Measurements from ENCODE around the gene NPHP3.
"Not testable (repeated sequence)": the region's sequence is repeated elsewhere in the genome, so short reads cannot be mapped to it uniquely, and the experiment has no call there.

NPHP3 gene, protein sequence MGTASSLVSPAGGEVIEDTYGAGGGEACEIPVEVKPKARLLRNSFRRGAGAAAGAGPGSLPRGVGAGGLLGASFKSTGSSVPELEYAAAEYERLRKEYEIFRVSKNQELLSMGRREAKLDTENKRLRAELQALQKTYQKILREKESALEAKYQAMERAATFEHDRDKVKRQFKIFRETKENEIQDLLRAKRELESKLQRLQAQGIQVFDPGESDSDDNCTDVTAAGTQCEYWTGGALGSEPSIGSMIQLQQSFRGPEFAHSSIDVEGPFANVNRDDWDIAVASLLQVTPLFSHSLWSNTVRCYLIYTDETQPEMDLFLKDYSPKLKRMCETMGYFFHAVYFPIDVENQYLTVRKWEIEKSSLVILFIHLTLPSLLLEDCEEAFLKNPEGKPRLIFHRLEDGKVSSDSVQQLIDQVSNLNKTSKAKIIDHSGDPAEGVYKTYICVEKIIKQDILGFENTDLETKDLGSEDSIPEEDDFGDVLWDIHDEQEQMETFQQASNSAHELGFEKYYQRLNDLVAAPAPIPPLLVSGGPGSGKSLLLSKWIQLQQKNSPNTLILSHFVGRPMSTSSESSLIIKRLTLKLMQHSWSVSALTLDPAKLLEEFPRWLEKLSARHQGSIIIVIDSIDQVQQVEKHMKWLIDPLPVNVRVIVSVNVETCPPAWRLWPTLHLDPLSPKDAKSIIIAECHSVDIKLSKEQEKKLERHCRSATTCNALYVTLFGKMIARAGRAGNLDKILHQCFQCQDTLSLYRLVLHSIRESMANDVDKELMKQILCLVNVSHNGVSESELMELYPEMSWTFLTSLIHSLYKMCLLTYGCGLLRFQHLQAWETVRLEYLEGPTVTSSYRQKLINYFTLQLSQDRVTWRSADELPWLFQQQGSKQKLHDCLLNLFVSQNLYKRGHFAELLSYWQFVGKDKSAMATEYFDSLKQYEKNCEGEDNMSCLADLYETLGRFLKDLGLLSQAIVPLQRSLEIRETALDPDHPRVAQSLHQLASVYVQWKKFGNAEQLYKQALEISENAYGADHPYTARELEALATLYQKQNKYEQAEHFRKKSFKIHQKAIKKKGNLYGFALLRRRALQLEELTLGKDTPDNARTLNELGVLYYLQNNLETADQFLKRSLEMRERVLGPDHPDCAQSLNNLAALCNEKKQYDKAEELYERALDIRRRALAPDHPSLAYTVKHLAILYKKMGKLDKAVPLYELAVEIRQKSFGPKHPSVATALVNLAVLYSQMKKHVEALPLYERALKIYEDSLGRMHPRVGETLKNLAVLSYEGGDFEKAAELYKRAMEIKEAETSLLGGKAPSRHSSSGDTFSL (N-terminal part only)

DNA sequence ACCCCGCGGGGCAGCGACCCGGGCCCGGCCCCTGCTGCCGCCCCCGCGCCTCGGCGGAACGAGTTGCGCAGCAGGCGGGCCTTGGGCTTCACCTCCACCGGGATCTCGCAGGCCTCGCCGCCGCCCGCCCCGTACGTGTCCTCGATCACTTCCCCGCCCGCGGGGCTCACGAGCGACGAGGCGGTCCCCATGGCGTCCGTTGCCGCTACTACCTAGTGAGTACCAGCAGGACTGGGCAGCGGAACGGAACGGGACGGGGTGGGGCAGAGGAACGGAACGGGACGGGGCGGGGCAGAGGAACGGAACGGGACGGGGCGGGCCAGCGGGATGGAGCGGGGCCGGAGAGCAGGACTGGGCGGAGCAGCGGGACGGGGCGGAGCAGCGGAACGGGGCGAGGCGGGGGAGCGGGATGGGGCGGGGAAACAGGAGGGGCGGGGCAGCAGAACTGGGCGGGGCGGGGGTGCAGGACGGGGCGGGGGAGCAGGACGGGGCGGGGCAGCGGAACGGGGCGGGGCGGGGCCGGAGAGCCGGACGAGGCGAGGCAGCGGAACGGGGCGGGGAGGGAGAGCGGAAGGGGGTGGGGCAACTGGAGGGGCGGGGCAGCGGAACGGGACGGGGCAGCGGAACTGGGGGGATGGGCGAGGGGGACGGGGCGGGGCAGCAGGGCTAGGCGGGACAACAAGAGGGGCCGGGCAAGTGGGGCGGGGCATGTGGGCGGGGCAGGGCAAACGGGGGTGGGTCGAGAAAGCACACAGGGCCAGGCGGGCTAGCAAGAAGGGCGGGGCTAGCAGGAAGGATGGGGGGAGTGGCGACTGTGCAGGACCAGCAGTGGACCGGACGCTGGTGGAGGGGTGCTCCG, at the start of gene NPHP3:
Gene NPHP3, minus strand, starts transcription at position 245 of the 859 bp plus-strand sequence. Its CDS starts 54 bp downstream, at position 191.
- DNase-seq (ENCODE audit: low read depth in 2 of 2): peak; percentile 97

DNA sequence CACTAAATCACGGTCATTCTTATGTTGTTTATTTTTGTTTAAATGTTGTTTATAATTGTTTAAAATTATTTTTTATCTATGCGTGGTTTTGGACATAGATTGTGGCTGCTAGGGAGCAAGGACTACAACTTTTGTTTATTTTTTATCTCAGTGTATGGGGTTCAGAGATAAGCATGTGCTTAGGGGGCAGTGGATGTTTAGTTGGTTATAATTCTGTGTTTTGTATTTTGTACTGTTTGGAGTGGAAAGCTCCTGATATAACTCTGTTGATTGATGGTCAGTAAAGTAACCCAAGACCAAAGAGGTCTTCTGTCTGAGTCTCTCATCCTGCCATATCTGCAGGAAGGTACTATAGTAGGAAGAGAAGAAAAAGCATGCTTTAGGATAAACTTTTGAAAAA, 36.5 kb upstream of the NPHP3 start:
- DNase-seq (ENCODE audit: low read depth in 2 of 2): no peak

DNA sequence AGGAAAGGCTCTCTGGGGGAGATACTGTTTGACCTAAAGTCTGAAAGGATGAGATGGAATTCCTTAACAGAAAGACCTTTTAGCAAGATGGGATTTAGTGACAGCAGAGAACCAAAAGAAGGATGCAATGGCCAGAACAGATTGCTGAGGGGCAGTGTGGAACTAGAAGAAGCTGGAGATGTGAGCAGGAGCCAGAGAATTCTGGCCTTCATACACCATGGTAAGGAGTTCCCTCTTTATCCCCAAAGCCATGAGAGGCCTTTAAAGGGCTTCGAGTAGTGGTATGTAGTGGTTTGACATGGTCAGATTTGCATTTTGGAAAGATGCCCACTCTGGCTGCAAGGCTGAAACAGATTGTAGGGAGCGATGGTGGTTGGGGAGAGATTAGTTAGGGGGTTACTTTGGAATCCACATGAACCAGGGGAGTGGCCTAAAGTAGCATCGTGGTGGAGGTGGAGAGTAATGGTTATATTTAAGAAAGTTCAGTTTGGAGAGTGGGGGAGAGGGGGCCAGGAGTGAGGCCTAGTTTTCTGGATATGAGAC, 34.0 kb upstream of the NPHP3 start:
- DNase-seq (ENCODE audit: low read depth in 2 of 2): no peak

DNA sequence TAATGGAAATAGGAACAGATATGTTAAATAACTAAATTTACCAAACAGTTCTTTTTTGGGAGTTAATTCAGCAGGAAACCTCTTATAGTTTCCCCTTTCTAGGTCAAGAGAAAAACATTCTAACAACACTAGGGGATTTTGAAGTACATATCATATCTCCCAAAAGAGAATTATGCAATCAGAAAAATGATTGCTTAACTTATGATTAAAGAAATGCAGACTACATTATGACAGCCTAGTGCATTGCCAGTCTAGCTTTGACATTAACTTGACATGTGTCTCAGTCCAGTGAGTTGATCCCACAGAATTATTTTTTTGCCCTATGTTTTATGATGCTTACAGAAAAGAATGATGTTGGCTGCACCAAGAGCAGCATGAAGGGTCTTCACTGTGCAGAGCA, 31.7 kb upstream of the NPHP3 start:
- DNase-seq (ENCODE audit: low read depth in 2 of 2): no peak

DNA sequence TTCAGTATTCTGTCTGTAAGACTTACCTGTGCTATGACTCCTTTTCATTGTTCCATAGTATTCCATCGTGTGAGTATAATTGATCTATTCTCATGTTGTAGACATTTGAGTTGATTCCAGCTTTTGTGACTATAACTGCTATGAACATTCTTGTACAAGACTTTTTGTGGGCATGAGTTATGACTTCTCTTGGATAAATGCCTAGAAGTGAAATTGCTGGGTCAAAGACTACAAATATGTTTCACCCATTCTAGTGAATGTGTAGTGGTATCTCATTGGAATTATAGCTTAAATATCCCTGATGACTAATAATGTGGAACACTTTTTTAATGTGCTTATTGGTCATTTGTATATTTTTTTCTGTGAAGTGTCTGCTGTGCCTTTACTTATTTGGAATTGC, 27.6 kb upstream of the NPHP3 start:
- no peak for DNase-seq (ENCODE audit: low read depth in 2 of 2)

DNA sequence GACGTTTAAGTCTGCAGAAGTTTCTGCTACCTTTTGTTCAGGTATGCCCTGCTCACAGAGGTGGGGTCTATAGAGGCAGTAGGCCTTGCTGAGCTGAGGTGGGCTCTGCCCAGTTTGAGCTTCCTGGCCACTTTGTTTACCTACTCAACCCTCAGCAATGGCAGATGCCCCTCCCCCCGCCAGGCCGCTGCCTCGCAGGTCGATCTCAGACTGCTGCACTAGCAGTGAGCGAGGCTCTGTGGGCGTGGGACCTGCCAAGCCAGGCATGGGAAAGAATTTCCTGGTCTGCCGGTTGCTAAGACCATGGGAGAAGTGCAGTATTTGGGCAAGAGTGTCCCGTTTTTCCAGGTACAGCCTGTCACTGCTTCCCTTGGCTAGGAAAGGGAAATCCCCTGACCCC, 24.5 kb upstream of the NPHP3 start:
- DNase-seq (ENCODE audit: low read depth in 2 of 2): not testable (repeated sequence)

DNA sequence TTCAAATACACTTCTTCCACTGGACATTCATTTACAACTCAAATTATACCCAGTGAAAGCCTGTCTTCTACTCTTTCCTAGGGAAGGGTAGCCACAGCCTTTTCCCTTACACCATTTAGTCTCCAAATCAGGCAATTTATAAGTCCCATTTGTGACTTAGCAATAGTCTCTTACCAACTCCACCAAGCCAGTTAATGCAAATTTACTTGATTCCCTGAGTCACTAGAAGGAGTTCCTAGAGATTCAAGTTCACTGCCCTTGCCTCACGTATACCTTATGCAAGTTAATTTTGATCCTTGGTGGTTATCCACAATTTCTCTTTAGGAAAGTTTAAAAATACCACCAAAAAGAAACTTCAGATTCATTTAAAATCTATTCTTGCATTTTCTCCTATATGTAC, 16.1 kb upstream of the NPHP3 start:
- no peak for DNase-seq (ENCODE audit: low read depth in 2 of 2)

DNA sequence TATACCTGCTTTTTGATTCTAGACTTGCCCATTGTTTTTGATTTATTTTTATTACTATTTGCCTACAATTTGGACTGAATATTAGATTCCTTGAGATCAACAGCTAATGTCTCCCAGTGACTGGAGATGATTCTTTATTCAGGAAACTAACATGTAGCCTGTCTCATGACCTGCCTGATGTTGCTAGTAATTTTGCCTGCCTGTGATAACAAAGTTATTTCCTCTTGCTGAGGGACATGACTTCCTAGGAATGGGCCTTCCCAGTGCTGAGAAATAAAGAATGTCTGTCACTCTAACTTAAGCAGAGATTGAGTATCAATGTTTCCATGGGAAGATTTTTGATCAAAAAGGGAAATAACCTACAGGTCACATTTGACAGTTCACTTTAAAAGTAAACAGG, 13.4 kb upstream of the NPHP3 start:
- DNase-seq (ENCODE audit: low read depth in 2 of 2): no peak

DNA sequence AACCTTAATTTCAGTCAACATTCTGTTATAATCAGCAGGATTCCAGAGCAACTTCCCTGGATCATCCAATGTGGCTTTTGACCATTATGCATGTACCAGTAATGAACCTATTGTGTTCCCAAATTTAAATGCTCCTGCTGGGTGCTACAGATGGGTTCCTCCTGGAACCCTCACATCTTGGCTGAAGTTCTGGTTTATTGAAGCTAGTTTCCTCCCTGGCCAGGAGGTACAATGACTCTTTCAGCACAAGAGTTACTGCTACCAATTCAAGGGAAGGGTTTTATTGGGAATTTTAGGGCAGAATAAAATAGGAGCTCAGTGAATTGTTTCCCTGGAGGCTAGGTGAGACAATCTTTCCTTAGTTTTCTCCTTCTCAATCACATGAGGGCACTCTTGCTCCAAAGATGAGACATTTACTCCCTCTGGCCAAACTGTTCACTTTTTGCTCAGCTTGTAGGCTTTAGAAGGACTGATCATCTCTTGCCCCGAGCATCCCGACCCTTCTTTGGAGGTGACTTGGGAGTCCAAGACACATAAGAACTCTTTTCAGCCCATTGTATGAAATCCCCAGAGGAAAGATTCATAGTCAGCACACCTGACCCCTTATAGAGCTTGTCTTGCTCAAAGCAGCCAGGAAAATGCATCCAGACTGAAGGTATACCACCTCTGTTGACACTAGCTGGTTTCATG, 8.8 kb upstream of the NPHP3 start:
- DNase-seq (ENCODE audit: low read depth in 2 of 2): no peak

DNA sequence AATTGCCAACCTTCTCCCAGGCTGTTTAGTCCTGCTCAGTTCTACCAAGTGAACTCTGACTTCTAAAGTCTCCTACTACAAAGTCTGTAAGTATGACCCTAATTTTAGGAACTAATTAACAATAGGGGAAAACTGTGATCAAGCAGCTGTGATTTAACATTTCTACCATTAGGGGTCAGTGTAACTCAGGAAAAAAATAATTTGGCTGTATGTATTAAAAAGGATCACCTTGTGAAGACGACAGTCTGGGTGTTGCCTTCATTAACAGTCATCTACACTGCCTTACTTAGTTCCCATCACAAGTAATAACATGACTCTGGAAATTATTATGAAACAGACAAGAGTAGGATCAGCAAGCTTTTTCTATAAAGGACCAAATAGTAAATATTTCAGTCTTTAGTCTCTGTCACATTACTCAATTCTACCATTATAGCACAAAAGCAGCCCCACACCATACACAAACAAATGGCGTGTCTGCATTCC, 4.2 kb upstream of the NPHP3 start:
- DNase-seq (ENCODE audit: low read depth in 2 of 2): no peak

DNA sequence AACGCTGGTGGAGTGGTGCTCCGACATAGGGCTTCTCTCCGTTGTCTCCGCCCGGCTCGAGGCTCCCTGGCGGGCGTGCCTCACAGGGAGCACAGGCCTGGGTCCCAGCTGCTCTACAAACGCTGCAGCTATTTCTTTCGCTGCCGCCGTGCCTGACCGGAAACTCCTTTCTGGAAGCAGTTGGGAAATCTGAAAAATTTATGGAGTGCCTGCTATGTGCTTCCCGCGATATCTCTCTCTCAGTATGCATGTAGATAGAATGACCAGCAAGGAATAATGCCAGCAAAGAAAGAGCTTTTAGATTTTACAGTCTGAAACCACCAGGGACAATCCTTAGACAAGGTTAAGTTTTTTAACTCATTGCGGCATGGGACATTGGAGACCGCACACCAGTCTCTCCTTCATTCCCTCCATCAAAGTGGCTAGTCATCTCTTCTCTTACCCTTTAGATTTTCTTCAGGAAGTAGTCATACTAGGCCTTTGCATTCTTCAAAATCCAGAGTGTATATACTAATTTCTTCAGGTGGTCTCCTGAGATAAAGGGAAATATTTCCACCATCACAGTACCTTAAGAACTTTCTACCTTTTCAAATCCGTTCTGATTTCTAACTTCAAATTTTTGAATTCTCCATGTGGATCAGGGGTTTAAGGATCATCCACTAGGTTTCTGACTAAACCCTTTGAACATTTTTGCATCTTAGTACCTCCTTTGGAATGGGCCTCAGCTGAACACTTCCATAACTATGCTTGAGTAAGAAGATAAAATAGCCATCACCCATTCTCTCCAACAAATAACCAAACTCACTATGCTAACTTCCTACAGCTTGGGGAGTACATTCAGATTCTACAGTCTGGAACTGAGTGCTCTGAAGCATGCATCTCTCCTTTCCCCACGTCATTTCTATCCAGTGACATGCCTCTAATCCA, 1.1 kb upstream of the NPHP3 start:
- DNase-seq (ENCODE audit: low read depth in 2 of 2): no peak

DNA sequence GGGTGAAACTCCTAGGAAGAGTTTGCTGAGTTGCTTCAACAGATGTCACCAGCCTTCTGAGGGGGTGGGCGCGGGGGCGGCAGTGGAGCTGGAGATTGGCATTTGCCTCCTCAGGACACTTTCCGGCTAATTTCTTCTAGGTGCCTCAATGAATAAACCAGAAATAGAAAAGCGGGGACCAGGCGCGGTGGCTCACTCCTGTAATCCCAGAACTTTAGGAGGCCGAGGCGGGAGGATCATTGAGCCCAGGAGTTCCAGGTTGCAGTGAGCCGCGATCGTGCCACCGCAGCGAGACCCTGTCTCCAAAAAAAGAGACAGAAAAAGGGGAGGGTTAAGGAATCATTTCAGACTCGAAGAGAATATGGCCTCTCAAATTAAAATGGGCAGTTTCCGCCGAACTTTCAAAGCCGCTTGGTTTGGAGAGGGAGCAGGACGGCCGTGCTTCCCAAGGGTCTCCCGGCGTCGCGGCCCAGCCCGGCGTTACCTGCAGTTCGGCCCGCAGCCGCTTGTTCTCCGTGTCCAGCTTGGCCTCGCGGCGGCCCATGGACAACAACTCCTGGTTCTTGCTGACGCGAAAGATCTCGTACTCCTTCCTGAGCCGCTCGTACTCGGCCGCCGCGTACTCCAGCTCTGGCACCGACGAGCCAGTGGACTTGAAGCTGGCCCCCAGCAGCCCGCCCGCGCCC, 587 bp downstream of the NPHP3 start:
- DNase-seq (ENCODE audit: low read depth in 2 of 2): no peak

DNA sequence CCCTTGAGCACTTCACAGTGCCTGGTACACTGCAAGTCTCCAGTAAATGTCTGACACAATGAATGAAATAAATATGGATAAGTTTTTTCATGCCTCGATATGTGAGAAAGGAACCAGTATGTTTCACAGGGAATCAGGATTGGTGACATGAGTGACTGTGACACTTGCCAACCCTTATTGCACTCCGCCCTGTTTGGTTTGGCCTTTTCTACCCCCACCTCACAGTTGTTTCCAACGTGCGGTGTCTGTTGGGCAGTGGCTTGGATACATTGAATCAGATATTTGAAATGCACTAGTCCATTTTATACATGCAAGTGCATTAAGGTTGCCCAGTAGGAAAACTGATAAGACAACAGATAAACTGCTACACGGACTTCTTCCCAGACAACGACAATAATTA, 2.0 kb downstream of the NPHP3 start:
- no peak for DNase-seq (ENCODE audit: low read depth in 2 of 2)

DNA sequence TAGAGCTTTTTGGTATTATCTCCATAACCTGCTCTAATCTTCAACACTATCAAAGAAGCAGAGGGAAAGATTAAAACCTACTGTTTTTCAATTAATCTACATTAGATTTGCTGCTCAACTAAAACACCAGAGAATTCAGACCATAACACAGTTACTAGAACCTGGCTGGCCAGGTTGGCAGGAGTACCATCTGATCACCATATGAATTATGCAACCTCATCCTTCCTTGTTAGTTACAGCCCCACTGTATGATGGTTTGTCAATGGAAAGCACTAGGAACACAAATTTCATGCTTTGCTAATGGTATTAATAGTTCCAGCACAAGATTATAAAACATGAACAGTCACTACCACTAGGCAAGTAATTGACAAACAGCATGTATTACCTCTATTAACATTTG, 5.8 kb downstream of the NPHP3 start:
- DNase-seq (ENCODE audit: low read depth in 2 of 2): no peak

DNA sequence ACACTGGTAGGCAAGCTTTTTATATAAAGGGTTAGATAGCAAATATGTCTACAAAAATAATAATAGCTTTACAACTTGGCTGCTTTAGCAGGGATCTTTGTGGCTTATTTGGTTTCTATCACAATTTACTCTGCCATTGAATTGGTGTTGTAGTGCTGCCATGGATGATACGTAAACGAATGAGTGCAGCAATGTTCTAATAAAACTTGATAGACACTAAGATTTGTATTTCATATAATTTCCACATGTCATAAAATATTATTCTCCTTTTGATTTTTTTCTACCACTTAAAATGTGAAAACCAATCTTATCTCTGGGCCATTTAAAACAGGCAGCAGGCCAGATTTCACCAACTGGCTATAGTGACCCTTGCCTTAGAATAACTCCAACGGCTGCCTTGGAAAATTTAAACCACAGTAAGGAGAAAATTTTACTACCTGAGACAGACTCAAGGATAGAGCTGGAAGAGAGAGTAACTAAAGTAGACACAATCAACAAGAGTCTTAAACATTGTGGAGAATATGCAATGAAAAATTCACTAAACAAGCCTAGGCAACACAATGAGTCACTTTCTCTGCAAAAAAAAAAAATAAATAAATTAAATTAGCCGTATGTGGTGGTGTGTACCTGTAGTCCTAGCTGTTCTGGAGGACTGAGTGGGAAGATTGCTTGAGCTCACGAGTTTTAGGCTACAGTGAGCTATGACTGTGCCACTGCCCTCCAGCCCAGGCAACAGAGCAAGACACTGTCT, 8.1 kb downstream of the NPHP3 start:
- DNase-seq (ENCODE audit: low read depth in 2 of 2): no peak

DNA sequence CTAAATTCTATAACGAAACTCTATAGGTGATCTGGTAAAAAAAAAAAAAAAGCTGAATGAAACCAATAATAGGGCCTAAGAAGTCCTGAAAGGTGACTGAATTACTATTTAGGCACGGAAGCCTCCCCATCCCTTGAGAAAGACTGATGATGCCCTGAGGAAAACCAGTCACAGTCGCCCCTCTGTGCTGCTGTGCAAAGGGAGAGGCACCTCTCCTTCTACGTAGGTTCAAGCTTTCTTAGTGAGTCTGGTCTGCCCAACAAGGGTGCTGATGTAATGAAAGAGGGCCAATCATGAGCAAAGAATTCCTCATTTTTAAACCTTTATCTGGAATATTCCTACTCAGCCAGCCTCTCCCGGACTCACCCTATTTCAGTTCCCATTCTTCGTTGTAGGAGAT, 11.9 kb downstream of the NPHP3 start:
- no peak for DNase-seq (ENCODE audit: low read depth in 2 of 2)

DNA sequence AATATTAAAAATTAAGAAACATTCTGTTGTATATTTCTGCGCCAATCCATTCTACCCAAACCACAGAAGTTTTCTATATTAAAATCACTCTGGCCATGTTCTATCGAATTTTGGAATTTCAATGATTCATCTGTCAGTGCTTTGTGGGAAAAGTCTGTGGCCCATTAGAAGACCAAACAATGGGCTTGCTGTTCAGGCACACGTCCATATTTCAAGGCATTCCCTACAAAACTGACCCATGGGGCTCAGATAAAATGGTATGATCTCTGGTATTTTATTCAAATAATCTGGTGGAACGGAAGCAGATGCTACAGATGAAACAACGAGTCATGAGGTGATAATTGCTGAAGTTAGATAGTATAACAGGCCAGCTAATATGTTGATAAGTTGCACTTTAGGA, 12.4 kb downstream of the NPHP3 start:
- DNase-seq (ENCODE audit: low read depth in 2 of 2): no peak

DNA sequence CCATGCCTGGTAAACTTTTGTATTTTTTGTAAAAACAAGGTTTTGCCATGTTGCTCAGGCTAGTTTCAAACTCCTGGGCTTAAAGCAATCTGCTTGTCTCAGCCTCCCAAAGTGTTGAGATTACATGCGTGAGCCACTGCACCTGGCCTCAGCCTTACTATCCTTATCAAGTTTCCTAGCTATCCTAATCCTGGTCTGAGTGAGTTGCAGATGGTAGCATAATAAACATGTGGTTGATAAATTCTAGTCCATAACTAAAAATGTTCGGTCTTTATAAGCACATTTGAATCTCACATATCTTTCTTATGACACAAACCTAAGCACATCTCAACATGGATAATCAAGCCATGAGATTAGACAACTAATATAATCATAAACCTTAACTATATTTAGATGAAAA, 18.5 kb downstream of the NPHP3 start:
- DNase-seq (ENCODE audit: low read depth in 2 of 2): no peak

Data from stimulated activated CD4-positive, alpha-beta T cell treated with anti-CD3 and anti-CD28 coated beads, Interleukin-15, amount 100 ng/mL, for 48 hours (primary cell).